ENCODE data around the gene ADAMTSL1. TPM values are rescaled to one million over a fixed set of nuclear protein-coding genes. Genes with fewer than 3 reads are reported as not detected.

The ADAMTSL1 gene
- total and polyA plus RNA-seq, 2 experiments from 2014 or later, result 2.3 to 5.0 TPM

- TF ChIP-seq ZNF462 (CRISPR knock-in tag; IDR thresholded peaks at IDR 0.05) (no peak), NANOG (IDR thresholded peaks at IDR 0.05; ENCODE audit: borderline replicate concordance) (no peak), ZNF331 (CRISPR knock-in tag; IDR thresholded peaks at IDR 0.05; ENCODE audit: low read depth) (no peak)
These were observed 360.9 kb downstream of the ADAMTSL1 start (continued) for GRCh38 chr9:18834740-18835361.

- no peaks in the 10 kb centered on the region for H3K79me2 ChIP-seq (replicated peaks; ENCODE audit: insufficient read depth)
- H3K4me2 ChIP-seq, result no peak overlapping the region
- TF ChIP-seq CTCF (conservative IDR thresholded peaks at IDR 0.05; ENCODE audit: low read depth in 2 of 2), result no peak
- Mint-ChIP-seq H3K4me1 (peaks cover 4% of the 10 kb centered on the region; the same call in 2 of the 3 replicates), H3K27me3 (ENCODE audit: insufficient read depth, low read depth, poor library complexity) (no peaks in the 10 kb centered on the region), H3K4me3 (no peak overlapping the region), H3K9me3 (no peaks in the 10 kb centered on the region; the same call in 1 of the 3 replicates), H3K36me3 (ENCODE audit: low read depth) (no peaks in the 10 kb centered on the region), H3K27ac (no peak overlapping the region)
- ATAC-seq (no peak), DNase-seq (ENCODE audit: low spot score) (no peak)
- H3K9me2 ChIP-seq (ENCODE audit: insufficient read depth), result no peaks in the 10 kb centered on the region
- H2AFZ ChIP-seq, result no peak overlapping the region
- no peak overlapping the region for H3K27ac ChIP-seq (ENCODE audit: low read depth)
- no peaks in the 10 kb centered on the region for H4K20me1 ChIP-seq (replicated peaks; ENCODE audit: insufficient read depth)
- no peaks in the 10 kb centered on the region for H3K4me1 ChIP-seq (ENCODE audit: insufficient read depth)
- H3F3A ChIP-seq (replicated peaks; ENCODE audit: low read depth), result no peaks in the 10 kb centered on the region
- no peak overlapping the region for H3K4me3 ChIP-seq
- H3K27me3 ChIP-seq (ENCODE audit: insufficient read depth), result no peaks in the 10 kb centered on the region
- no peaks in the 10 kb centered on the region for H3K36me3 ChIP-seq (ENCODE audit: insufficient read depth)
These were observed 363.4 kb downstream of the ADAMTSL1 start for GRCh38 chr9:18837402-18837801.
